ENCODE measurements around the gene TMEM258.
A peak's percentile ranks its signal among the peaks of the same experiment; 100 is the strongest.

The TMEM258 gene

DNA sequence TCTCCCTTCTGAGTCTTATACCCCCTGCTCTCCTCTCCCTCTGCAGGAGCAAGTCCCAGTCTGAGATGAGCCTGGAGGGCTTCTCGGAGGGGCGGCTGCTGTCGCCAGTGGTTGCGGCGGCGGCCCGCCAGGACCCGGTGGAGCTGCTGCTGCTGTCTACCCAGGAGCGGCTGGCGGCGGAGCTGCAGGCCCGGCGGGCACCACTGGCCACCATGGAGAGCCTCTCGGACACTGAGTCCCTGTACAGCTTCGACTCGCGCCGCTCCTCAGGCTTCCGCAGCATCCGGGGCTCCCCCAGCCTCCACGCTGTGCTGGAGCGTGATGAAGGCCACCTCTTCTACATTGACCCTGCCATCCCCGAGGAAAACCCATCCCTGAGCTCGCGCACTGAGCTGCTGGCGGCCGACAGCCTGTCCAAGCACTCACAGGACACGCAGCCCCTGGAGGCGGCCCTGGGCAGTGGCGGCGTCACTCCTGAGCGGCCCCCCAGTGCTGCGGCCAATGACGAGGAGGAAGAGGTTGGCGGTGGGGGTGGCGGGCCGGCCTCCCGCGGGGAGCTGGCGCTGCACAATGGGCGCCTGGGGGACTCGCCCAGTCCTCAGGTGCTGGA lies 48.8 kb downstream of the TMEM258 start:
- Histone ChIP-seq H3K4me2 (peak overlapping the region in 4 of 11 experiments; percentile 65 to 81 (median 78); a peak in 8 of 22 replicates), H3K9me3 (replicated peaks in 1 of 11) (no peaks in the 10 kb centered on the region), H3K36me3 (peaks cover 0 to 30% (median 0%) of the 10 kb centered on the region in 11 experiments; a peak in 3 of 22 replicates), H3K4me3 (no peak overlapping the region), H3K27me3 (no peaks in the 10 kb centered on the region), H4K20me1 (peaks cover 0 to 11% (median 0%) of the 10 kb centered on the region in 11 experiments; a peak in 1 of 22 replicates), H3K9ac (peak overlapping the region in 1 of 11 experiments; percentile 47; a peak in 1 of 22 replicates), H3K4me1 (peaks cover 5 to 36% (median 23%) of the 10 kb centered on the region in 10 experiments; a peak in 17 of 20 replicates), H3K27ac (peak overlapping the region in 1 of 11 experiments; percentile 60; a peak in 1 of 22 replicates)
- TF ChIP-seq Cebpa-rat (IDR thresholded peaks at IDR 0.05): no peak

DNA sequence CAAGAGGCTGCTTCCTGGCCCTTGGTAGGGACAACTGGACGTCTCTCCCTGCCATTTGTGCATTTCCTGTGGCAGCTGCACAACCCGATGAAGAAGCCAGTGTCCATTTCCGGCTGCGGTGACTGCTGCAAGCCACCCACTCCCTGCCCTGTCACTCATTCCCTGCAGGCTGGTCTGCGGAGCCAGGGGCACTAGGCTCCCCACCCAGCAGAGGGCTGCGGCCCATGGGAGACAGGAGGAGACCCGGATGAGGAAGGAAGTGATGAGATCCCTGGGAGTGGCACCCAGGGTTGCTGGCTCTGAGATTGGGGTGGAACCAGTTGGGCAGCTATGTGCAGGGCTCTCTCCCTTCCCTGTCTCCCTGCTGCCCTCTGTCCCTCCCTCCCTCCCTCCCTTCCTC lies 50.0 kb downstream of the TMEM258 start:
- TF ChIP-seq Cebpa-rat (IDR thresholded peaks at IDR 0.05): no peak
- peaks cover 0 to 11% (median 0%) of the 10 kb centered on the region in 11 experiments; a peak in 1 of 22 replicates for H4K20me1 ChIP-seq
- H3K4me1 ChIP-seq: peaks cover 5 to 29% (median 23%) of the 10 kb centered on the region in 10 experiments; a peak in 17 of 20 replicates
- peak overlapping the region in 3 of 11 experiments; percentile 17 to 60 (median 50); a peak in 5 of 22 replicates for H3K27ac ChIP-seq
- H3K9me3 ChIP-seq (replicated peaks in 1 of 11): no peaks in the 10 kb centered on the region
- H3K4me3 ChIP-seq: no peak overlapping the region
- peaks cover 0 to 36% (median 0%) of the 10 kb centered on the region in 11 experiments; a peak in 3 of 22 replicates for H3K36me3 ChIP-seq
- H3K9ac ChIP-seq: no peak overlapping the region; a peak in 1 of 22 replicates
- peak overlapping the region in 8 of 11 experiments; percentile 22 to 81 (median 58); a peak in 15 of 22 replicates for H3K4me2 ChIP-seq
- no peaks in the 10 kb centered on the region for H3K27me3 ChIP-seq

DNA sequence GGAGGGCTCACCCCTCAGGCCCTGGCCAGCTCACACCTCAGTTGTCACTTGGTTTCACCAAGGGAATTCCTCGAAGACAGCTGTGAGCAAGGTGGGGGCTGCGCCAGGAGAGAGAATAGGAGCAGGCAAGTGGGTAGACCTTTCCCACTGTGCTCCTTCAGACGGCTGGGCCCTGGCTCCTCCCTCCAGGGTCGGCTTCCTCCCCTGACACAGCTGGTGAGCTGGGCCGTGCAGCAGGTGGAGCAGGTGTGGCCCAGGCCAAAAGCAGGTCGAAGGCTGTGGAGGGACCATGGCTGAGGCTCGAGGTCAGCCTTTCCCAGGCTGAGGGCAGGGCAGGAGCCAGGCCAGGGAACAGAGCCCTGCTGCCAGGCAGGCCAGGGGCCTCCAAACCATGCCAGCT lies 52.4 kb downstream of the TMEM258 start:
- Histone ChIP-seq H3K27me3 (no peaks in the 10 kb centered on the region), H3K9ac (0 out of 22 replicates have a peak overlapping the region, but pooled peaks of 1 of the 11 experiments have one; percentile 26), H3K36me3 (peaks cover 0 to 60% (median 0%) of the 10 kb centered on the region in 11 experiments; a peak in 4 of 22 replicates), H3K4me3 (no peak overlapping the region), H4K20me1 (no peaks in the 10 kb centered on the region; a peak in 1 of 22 replicates), H3K9me3 (replicated peaks in 1 of 11) (no peaks in the 10 kb centered on the region), H3K4me1 (peaks cover 5 to 29% (median 18%) of the 10 kb centered on the region in 10 experiments; a peak in 17 of 20 replicates), H3K4me2 (no peak overlapping the region; a peak in 1 of 22 replicates), H3K27ac (0 out of 22 replicates have a peak overlapping the region, but pooled peaks of 1 of the 11 experiments have one; percentile 11)
- TF ChIP-seq Cebpa-rat (IDR thresholded peaks at IDR 0.05): no peak

DNA sequence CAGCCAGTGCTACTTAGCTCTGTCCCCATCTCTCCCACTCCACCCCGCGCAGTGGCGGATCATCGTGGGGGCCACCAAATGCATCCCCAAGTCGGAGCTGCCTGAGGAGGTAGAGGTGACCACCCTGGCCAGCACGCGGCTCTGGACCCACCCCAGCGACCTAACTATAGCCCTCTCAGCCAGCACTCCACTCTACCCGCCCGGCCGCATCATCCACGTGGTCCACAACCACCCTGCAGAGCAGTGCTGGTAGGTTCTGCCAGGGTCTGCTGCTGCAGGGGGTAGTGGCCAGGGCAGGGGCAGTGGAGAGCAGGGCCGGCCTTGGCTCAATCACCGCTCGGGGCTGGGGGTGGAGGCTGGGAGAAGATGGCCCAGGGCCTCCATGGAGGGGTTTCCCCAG lies 53.0 kb downstream of the TMEM258 start:
- no peaks in the 10 kb centered on the region for H3K9me3 ChIP-seq (replicated peaks in 1 of 11)
- H3K4me1 ChIP-seq: peaks cover 5 to 29% (median 17%) of the 10 kb centered on the region in 10 experiments; a peak in 17 of 20 replicates
- H3K4me3 ChIP-seq: no peak overlapping the region
- TF ChIP-seq Cebpa-rat (IDR thresholded peaks at IDR 0.05): no peak
- H3K27me3 ChIP-seq: no peaks in the 10 kb centered on the region
- no peak overlapping the region; a peak in 1 of 22 replicates for H3K4me2 ChIP-seq
- H3K36me3 ChIP-seq: peaks cover 0 to 59% (median 0%) of the 10 kb centered on the region in 11 experiments; a peak in 4 of 22 replicates
- H3K27ac ChIP-seq: no peak overlapping the region
- H4K20me1 ChIP-seq: no peaks in the 10 kb centered on the region; a peak in 1 of 22 replicates
- 0 out of 22 replicates have a peak overlapping the region, but pooled peaks of 1 of the 11 experiments have one; percentile 26 for H3K9ac ChIP-seq

Data from BLaER1 treated with 17β-estradiol and CSF1 and Interleukin-3, amounts not matched to agents 10 nM and 100 nM (cell line).